AG04449 (cell line): ENCODE measurements around the gene DHRS4L2.

Source experiments
- CTCF ChIA-PET: fragments of 350-600 bp; formaldehyde crosslinking; extraction: SDS; loops from one replicate; lab custom pipeline; 2021; ENCODE audit warnings: antibody characterized with exemption; lab: Yijun Ruan, JAX
- POLR2A ChIA-PET: fragments of 400-600, 350-600 bp; formaldehyde crosslinking; extraction: SDS; loops from one replicate; lab custom pipeline; 2020; ENCODE audit warnings: antibody characterized with exemption, inconsistent platforms; lab: Yijun Ruan, JAX
- DNase-seq: peaks from one replicate; pipeline ENCODE4 v3.0.0-alpha.2; 2010; ENCODE audit warnings: low read depth, low spot score
- H3K4me3 ChIP-seq: 2 replicates; pipeline ENCODE4 v1.5.1; 2011; ENCODE audit warnings: low read depth, mild to moderate bottlenecking, control low read depth, low read length
- TF ChIP-seq, protein P1 (sequence below): IDR thresholded peaks from one replicate; pipeline ENCODE4 v1.5.1; 2011; ENCODE audit warnings: mild to moderate bottlenecking, moderate library complexity, low read length, control low read depth, inconsistent platforms; ENCODE audit not compliant: insufficient read depth; ENCODE audit errors: missing control alignments

DHRS4L2 gene

DNA sequence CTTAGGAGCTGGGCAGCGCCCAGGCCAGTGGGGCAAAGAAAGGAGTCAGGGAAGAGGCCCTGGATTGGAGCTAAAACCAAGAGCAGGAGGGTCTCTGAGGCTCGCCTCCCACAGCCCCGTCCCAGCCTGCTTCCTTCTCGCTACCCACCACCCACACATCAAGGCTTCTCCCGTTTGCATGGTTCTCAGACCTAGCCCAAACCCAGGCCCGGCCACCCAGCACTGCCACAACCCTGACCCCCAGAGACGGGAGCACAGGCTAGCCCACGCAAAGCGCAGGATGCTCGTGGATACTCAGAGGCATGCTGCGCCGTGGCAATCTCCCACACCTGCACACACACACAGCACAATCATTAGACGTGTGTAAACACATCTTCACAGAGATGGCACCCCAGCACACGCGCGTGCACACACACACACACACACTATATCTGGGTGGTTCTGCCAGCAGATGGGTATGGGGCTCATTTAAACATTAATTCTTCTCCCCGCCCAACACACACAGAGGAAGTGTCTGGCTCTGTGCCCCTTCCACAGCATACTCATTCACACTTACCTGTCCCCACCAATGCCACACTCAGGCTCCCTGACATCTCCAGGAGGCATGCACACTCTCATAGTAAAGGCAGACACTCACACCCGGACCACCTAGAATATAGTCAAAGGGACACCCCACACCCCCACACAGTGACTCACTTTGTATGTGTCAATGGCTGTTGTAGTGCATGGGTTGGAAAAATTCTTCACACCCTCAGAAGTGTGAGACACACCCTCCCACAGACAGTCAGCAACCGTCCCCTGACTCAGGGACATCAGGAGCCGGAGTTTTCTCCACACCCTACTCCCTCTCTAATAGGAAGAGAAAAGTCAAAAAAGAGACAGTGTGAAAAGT lies 64.2 kb downstream of the DHRS4L2 start:
- TF ChIP-seq, protein P1, sequence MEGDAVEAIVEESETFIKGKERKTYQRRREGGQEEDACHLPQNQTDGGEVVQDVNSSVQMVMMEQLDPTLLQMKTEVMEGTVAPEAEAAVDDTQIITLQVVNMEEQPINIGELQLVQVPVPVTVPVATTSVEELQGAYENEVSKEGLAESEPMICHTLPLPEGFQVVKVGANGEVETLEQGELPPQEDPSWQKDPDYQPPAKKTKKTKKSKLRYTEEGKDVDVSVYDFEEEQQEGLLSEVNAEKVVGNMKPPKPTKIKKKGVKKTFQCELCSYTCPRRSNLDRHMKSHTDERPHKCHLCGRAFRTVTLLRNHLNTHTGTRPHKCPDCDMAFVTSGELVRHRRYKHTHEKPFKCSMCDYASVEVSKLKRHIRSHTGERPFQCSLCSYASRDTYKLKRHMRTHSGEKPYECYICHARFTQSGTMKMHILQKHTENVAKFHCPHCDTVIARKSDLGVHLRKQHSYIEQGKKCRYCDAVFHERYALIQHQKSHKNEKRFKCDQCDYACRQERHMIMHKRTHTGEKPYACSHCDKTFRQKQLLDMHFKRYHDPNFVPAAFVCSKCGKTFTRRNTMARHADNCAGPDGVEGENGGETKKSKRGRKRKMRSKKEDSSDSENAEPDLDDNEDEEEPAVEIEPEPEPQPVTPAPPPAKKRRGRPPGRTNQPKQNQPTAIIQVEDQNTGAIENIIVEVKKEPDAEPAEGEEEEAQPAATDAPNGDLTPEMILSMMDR: no peak
- no peak for DNase-seq
- H3K4me3 ChIP-seq: no peak overlapping the region; the same call in 1 of the 2 replicates
- CTCF ChIA-PET: interaction anchor here (0.8 to 14.5 kb wide), 11 partner anchors 8 to 244 kb away, joined by 3 to 536 read pairs (median 5); partner anchors contain the start of gene PCK2
- POLR2A ChIA-PET: interaction anchor here (1.0 to 2.2 kb wide), 2 partner anchors 41 kb away, joined by 3 to 7 read pairs; partner anchors contain the start of gene PCK2

DNA sequence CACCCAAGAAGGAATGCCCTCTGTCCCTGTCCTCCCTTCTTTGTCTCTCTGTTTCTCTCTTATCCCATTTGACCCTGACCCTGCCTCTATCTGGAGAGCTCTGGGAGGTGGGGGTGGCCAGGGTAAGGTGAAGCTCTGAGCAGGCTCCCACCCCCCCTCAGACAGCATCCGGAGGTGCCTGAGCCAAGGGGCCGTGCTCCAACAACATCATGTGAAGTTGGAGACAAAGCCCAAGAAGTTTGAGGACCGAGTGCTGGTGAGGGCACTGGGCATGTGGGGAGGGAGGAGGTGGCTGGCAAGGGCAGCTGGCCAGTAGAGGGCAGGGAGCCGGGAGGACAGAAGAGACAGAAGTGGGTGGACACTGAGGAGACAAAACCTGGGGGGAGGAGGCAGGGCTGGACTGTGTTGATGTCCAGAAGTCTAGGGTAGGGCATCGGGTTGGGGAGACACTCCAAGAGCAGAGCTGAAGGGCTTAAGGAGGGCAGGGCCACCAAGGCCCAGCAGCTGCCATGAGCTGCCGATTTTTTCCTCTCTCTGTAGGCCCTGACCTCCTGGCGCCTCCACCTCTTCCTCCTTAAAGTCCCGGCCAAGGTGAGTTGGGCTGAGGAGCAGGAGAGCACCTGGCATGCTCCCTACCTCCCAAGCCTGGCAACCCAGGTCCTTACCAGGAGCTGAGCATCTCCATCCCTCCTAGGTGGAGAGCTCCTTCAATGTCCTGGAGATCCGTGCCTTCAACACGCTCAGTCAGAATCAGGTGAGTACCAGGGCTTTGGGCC lies 65.0 kb downstream of the DHRS4L2 start:
- no peak for DNase-seq
- TF ChIP-seq, protein P1: no peak
- CTCF ChIA-PET: interaction anchor here (1.1 to 14.5 kb wide), 6 partner anchors 10 to 244 kb away, joined by 5 to 536 read pairs (median 70); partner anchors contain the start of genes CPNE6 and PCK2
- H3K4me3 ChIP-seq: no peak overlapping the region
- POLR2A ChIA-PET: interaction anchor here (0.6 to 1.0 kb wide), 2 partner anchors 40 to 54 kb away, joined by 3 read pairs; partner anchors contain the start of gene PCK2

DNA sequence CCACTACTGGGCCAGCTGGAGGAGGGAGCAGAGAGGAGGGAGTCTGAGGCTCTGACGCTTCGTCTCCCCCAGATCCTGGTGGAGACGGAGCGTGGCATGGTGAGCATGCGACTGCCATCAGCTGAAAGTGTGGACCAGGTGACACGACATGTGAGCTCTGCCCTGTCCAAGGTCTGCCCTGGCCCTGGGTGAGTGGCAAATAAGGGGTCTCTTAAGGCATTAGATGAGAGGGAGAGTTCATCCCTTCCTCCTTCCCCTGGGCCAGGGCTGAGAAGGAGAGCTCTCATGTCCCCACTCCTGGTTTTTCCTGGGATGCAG lies 65.6 kb downstream of the DHRS4L2 start:
- TF ChIP-seq, protein P1: no peak
- CTCF ChIA-PET: interaction anchor here (1.1 to 14.5 kb wide), 6 partner anchors 11 to 243 kb away, joined by 5 to 536 read pairs (median 70); partner anchors contain the start of genes CPNE6 and PCK2
- no peak overlapping the region for H3K4me3 ChIP-seq
- no peak for DNase-seq
- POLR2A ChIA-PET: interaction anchor here (0.6 to 1.0 kb wide), 2 partner anchors 39 to 54 kb away, joined by 3 read pairs; partner anchors contain the start of gene PCK2

DNA sequence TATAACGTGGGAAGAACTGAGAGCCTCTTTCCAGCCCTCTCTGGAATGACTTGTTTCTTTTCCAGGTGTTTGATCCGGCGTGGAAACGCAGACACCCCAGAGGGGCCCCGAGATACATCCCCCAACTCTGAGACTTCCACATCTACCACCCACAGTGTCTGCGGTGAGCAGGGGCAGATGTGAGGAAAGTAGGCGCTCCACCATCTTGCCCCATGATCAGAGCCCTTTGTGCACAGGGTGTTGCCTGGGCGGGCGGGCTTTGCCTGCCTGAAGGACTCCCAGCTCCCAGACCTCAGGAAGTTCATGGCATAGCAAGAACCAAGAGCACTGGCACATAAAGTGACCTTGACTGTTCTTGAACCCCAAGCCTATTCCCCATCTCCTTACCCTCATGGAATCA lies 65.9 kb downstream of the DHRS4L2 start:
- TF ChIP-seq, protein P1: no peak
- CTCF ChIA-PET: interaction anchor here (1.1 to 14.5 kb wide), 6 partner anchors 11 to 243 kb away, joined by 5 to 536 read pairs (median 70); partner anchors contain the start of genes CPNE6 and PCK2
- no peak overlapping the region for H3K4me3 ChIP-seq
- POLR2A ChIA-PET: no interaction called here
- no peak for DNase-seq
